Ishikawa (cell line): ENCODE data around the gene NT5E.

Experiments
- CEBPB ChIP-seq: IDR thresholded peaks from 2 replicates; pipeline ENCODE4 v1.6.1; 2012
- CREB1 ChIP-seq: IDR thresholded peaks from 2 replicates; pipeline ENCODE4 v1.6.1; 2012; ENCODE audit warnings: low read depth
- EGR1 ChIP-seq: IDR thresholded peaks from 2 replicates; pipeline ENCODE4 v1.6.1; 2012
- EP300 ChIP-seq: IDR thresholded peaks from 2 replicates; pipeline ENCODE4 v1.6.1; 2012; ENCODE audit warnings: borderline replicate concordance
- FOXM1 ChIP-seq: IDR thresholded peaks from 2 replicates; pipeline ENCODE4 v1.6.1; 2012; ENCODE audit warnings: low read depth, borderline replicate concordance
- NFIC ChIP-seq: IDR thresholded peaks from 2 replicates; pipeline ENCODE4 v1.6.1; 2012
- RAD21 ChIP-seq: IDR thresholded peaks from 2 replicates; pipeline ENCODE4 v1.6.1; 2012; ENCODE audit warnings: low read depth
- TAF1 ChIP-seq: IDR thresholded peaks from 2 replicates; pipeline ENCODE4 v1.6.1; 2012; ENCODE audit warnings: low read depth, mild to moderate bottlenecking
- TCF12 ChIP-seq: IDR thresholded peaks from 2 replicates; pipeline ENCODE4 v1.6.1; 2012; ENCODE audit warnings: low read depth
- TEAD4 ChIP-seq: IDR thresholded peaks from 2 replicates; pipeline ENCODE4 v1.6.1; 2012
- YY1 ChIP-seq: IDR thresholded peaks from 2 replicates; pipeline ENCODE4 v1.6.1; 2012; ENCODE audit warnings: low read depth
- ZBTB7A ChIP-seq: IDR thresholded peaks from 2 replicates; pipeline ENCODE4 v1.6.1; 2012; ENCODE audit warnings: low read depth
- TF ChIP-seq, protein P1 (sequence below): IDR thresholded peaks from 2 replicates; pipeline ENCODE4 v1.6.1; 2012; ENCODE audit warnings: low read depth, mild to moderate bottlenecking
- TF ChIP-seq, protein P2 (sequence below): IDR thresholded peaks from 2 replicates; pipeline ENCODE4 v1.6.1; 2012
- TF ChIP-seq, protein P3 (sequence below): IDR thresholded peaks from 2 replicates; pipeline ENCODE4 v1.6.1; 2012

Gene NT5E

DNA sequence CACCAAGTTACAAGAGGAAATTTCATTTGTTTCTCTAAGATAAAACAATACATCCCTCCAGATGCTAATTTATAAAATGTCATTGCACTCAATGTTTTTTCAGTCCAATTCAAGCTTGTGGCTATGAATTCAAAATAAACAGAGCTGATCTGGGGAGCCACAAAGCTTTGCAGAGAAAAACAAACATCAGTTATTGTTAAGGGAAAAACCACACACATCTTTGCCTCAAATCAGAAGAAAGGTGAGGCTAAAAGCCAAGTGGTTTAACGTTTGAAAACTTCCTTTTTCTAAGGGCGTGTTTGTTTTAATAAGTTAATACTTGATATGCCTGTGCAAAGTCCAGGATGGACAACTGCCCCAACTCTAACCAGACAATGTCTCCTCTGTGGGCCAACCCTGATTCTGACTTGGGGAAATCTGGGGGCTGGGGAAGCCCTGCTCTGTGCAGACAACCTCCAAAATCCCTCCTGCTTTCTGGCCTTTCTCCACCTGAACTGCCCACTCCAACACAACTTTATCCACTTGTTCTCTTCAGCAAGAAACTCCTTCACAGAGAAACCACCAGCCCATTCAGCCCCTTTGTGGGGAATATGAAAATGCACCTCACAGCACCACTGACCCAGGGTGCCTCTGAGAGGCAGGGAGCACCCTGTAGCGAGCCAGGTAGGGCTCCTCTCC is 44.6 kb upstream of the NT5E start:
- TF ChIP-seq ZBTB7A (no peak), RAD21 (no peak), EGR1 (no peak), FOXM1 (no peak), EP300 (no peak), TAF1 (no peak), TCF12 (no peak), CREB1 (no peak), CEBPB (no peak), YY1 (no peak)
- TF ChIP-seq, protein P1, sequence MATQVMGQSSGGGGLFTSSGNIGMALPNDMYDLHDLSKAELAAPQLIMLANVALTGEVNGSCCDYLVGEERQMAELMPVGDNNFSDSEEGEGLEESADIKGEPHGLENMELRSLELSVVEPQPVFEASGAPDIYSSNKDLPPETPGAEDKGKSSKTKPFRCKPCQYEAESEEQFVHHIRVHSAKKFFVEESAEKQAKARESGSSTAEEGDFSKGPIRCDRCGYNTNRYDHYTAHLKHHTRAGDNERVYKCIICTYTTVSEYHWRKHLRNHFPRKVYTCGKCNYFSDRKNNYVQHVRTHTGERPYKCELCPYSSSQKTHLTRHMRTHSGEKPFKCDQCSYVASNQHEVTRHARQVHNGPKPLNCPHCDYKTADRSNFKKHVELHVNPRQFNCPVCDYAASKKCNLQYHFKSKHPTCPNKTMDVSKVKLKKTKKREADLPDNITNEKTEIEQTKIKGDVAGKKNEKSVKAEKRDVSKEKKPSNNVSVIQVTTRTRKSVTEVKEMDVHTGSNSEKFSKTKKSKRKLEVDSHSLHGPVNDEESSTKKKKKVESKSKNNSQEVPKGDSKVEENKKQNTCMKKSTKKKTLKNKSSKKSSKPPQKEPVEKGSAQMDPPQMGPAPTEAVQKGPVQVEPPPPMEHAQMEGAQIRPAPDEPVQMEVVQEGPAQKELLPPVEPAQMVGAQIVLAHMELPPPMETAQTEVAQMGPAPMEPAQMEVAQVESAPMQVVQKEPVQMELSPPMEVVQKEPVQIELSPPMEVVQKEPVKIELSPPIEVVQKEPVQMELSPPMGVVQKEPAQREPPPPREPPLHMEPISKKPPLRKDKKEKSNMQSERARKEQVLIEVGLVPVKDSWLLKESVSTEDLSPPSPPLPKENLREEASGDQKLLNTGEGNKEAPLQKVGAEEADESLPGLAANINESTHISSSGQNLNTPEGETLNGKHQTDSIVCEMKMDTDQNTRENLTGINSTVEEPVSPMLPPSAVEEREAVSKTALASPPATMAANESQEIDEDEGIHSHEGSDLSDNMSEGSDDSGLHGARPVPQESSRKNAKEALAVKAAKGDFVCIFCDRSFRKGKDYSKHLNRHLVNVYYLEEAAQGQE: no peak
- TF ChIP-seq, protein P2, sequence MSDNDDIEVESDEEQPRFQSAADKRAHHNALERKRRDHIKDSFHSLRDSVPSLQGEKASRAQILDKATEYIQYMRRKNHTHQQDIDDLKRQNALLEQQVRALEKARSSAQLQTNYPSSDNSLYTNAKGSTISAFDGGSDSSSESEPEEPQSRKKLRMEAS: no peak

DNA sequence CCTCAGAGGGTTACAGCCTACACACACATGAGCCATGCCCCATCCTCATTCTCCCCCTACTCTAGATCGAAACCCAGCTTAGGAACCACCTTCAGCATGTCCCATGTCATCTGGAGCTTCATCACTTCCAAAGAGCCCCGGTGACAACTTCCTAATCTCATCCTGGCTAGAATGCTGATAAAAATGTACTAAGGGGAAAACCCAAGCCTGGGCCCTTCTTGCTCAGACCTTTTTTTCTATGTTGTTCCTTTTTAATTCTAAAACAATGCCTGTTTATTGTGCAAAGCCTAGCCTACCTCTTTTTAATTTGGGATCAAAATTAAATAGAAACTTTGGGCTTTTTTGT is 44.1 kb upstream of the NT5E start:
- TF ChIP-seq YY1: no peak

DNA sequence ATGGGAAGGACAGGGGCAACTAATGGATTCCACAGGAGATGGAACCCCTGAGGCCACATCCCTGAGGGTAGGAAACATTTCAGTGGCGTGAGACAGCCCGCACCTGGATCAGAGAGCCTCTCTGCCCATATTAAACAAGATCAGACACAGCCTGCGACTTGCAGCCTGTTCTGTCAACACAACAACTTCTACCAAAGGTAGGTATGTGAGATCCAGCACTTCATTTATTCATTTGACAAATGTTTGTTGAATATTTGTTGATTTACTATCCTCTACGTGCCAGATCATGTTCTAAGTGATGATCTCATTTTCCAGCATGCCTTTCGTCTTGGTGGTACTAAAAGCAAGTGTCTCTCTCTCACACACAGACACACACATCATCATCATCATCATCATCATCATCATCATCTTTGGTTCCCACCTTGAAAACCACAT is 43.2 kb upstream of the NT5E start:
- TF ChIP-seq EGR1 (no peak), EP300 (no peak), TCF12 (no peak), TAF1 (no peak), CEBPB (no peak), RAD21 (no peak), CREB1 (no peak), ZBTB7A (no peak), YY1 (no peak), NFIC (no peak), TEAD4 (no peak), FOXM1 (no peak)
- TF ChIP-seq, protein P1: no peak
- TF ChIP-seq, protein P3, sequence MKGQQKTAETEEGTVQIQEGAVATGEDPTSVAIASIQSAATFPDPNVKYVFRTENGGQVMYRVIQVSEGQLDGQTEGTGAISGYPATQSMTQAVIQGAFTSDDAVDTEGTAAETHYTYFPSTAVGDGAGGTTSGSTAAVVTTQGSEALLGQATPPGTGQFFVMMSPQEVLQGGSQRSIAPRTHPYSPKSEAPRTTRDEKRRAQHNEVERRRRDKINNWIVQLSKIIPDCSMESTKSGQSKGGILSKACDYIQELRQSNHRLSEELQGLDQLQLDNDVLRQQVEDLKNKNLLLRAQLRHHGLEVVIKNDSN: no peak
- TF ChIP-seq, protein P2: no peak

DNA sequence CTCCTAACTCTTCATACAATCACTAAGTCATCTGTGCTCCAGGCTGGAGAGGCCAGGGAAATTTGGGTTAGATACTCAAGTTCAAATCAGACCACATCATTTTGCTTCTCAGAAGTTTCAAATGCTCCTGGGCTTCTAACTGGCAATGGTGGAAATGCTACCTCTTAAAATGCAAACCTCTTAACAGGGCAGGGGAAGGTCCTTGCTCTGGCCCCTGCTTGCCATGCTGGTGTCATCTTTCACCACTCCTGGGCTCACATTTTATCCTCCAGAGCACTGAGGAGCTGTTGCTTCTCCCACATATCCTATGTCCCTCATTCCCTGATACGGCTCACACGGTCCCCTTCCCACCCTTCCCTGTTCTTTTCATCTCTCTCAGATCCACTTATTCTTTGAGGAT is 41.8 kb upstream of the NT5E start:
- TF ChIP-seq CEBPB (no peak), ZBTB7A (no peak), TEAD4 (no peak), TAF1 (no peak), YY1 (no peak), FOXM1 (no peak), RAD21 (no peak), TCF12 (no peak), EGR1 (no peak)
- TF ChIP-seq, protein P2: no peak
- TF ChIP-seq, protein P1: no peak

DNA sequence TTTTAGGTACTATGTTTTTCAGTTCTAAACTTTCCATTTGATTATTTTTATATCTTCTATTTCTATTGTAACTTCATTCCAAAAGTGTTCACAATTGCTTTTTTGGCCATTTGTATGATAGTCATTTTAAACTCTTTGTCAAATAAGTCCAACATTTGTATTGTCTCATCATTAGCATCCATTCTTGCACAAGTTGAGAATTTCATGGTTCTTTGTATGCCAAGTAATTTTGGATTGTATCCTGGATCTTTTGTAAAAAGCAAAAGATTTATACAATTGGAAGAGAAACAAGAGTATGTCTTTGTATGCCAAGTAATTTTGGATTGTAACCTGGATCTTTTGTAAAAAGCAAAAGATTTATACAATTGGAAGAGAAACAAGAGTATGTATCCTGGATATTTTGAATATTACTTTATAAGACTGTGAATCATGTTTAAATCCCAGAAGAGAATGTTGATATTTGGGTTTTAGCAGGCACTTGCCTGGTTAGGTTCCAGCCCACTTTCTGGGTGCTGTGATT is 36.9 kb upstream of the NT5E start:
- TF ChIP-seq, protein P3: no peak
- TF ChIP-seq EGR1 (no peak), TCF12 (no peak), RAD21 (no peak), CREB1 (no peak)
- TF ChIP-seq, protein P2: no peak
